Measurements from ENCODE around the gene CIDEB. TPM values are rescaled to one million over a fixed set of nuclear protein-coding genes. Genes with fewer than 3 reads are reported as not detected.

CIDEB gene
- total RNA-seq, 1 experiment from 2014 or later = not detected

DNA sequence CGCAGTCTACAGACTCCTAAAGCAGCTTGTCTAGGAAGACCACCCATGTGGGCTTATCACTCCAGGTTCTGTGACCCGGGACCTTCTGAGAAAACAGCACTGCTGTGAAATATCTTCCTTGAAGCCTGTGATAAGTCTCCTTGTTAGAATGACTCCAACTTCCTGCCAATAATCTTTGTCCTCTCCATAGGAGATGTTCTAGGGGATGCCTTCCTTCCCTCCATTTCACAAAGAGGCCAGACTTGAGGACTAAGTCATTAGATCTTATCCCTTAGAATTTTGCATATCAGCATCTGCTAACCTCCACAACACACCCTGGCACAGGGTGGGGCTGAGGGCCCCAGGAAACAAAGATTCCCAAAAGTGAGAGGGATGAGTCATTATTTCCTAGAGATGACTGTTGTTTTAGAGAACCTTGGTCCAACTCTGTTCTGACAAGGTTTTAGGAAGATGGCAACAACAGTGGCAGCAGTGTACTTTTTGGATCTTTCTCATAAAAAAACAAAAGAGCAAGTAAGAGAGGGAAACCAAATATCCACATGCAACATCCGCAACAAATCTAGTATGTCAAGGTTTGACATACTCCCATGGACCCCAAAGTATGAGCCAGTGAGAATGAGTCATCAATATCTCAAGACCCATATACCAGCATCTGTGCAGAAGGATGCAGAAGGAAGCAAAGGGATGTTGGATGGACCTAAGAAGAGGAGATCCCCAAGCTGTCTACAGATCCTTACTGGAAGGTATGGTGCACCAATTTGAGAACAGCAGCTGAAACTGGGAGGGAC, 9.6 kb upstream of the CIDEB start:
- Histone ChIP-seq H3K79me1 (ENCODE audit: insufficient read depth, low read depth, low read length, poor library complexity, severe bottlenecking) (no peaks in the 10 kb centered on the region), H4K8ac (replicated peaks; ENCODE audit: insufficient read length, low read depth, low read length) (no peak overlapping the region), H4K5ac (ENCODE audit: insufficient read length, low read depth, low read length) (no peak overlapping the region), H2BK20ac (ENCODE audit: low read depth, low read length, poor library complexity, severe bottlenecking) (no peak overlapping the region), H3K9ac (ENCODE audit: extremely low read depth, insufficient read length, low read length) (no peak overlapping the region), H2BK120ac (ENCODE audit: low read depth, low read length, poor library complexity, severe bottlenecking) (no peak overlapping the region), H3K9me3 (ENCODE audit: control insufficient read depth, low read depth, low read length) (no peaks in the 10 kb centered on the region), H2BK15ac (ENCODE audit: low read depth, low read length) (no peak overlapping the region), H3K27me3 (ENCODE audit: insufficient read depth, low read length) (peaks cover 2% of the 10 kb centered on the region; the same call in 1 of the 2 replicates), H3K18ac (ENCODE audit: insufficient read length, low read depth, low read length) (no peak overlapping the region), H3K56ac (ENCODE audit: insufficient read length, low read depth, low read length) (no peak overlapping the region), H3K4me2 (ENCODE audit: insufficient read depth, insufficient read length, low read length) (no peak overlapping the region), H3K79me2 (ENCODE audit: insufficient read depth, low read length) (no peaks in the 10 kb centered on the region), H3K23ac (ENCODE audit: insufficient read length, low read depth, low read length) (no peak overlapping the region), H3K4ac (ENCODE audit: low read depth, low read length) (no peak overlapping the region), H4K20me1 (ENCODE audit: control insufficient read depth, insufficient read depth, insufficient read length) (no peaks in the 10 kb centered on the region), H2BK12ac (ENCODE audit: insufficient read length, low read depth, low read length) (no peak overlapping the region), H3K4me1 (ENCODE audit: insufficient read depth, low read length) (no peaks in the 10 kb centered on the region), H3K27ac (ENCODE audit: insufficient read length, low read depth, low read length) (no peak overlapping the region), H3K14ac (ENCODE audit: insufficient read depth, low read length) (no peak overlapping the region), H2BK5ac (ENCODE audit: insufficient read length, low read length) (no peak overlapping the region), H2AFZ (ENCODE audit: low read length) (no peak overlapping the region), H2AK5ac (ENCODE audit: insufficient read length, low read length) (no peak overlapping the region), H3T11ph (ENCODE audit: low read length) (no peak overlapping the region), H3K23me2 (ENCODE audit: insufficient read length, low read depth, low read length, poor library complexity, severe bottlenecking) (no peaks in the 10 kb centered on the region), H4K91ac (ENCODE audit: insufficient read length, low read depth, low read length) (no peak overlapping the region)
- WGBS (ENCODE audit: extremely low coverage, insufficient read length, low lambda C conversion rate) = no CpG with 5 or more reads among the region's 3 CpGs
- Mint-ChIP-seq H3K4me3 (no peak overlapping the region), H3K27ac (no peak overlapping the region; a peak in 1 of 7 replicates), H3K36me3 (ENCODE audit: insufficient read depth in 1 of 3, low read depth in 3 of 3) (peaks cover 0 to 4% (median 0%) of the 10 kb centered on the region in 3 experiments; a peak in 1 of 7 replicates), H3K4me1 (no peaks in the 10 kb centered on the region), H3K27me3 (ENCODE audit: low read depth) (peaks cover 52% of the 10 kb centered on the region), H3K9me3 (no peaks in the 10 kb centered on the region)
- TF ChIP-seq, protein P1, sequence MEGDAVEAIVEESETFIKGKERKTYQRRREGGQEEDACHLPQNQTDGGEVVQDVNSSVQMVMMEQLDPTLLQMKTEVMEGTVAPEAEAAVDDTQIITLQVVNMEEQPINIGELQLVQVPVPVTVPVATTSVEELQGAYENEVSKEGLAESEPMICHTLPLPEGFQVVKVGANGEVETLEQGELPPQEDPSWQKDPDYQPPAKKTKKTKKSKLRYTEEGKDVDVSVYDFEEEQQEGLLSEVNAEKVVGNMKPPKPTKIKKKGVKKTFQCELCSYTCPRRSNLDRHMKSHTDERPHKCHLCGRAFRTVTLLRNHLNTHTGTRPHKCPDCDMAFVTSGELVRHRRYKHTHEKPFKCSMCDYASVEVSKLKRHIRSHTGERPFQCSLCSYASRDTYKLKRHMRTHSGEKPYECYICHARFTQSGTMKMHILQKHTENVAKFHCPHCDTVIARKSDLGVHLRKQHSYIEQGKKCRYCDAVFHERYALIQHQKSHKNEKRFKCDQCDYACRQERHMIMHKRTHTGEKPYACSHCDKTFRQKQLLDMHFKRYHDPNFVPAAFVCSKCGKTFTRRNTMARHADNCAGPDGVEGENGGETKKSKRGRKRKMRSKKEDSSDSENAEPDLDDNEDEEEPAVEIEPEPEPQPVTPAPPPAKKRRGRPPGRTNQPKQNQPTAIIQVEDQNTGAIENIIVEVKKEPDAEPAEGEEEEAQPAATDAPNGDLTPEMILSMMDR (conservative IDR thresholded peaks at IDR 0.05) = no peak
- DNase-seq = no peak
